K562 (cell line): ENCODE data around the gene KCTD17. TPM values are rescaled to one million over a fixed set of nuclear protein-coding genes. Genes with fewer than 3 reads are reported as not detected.

Source experiments
- ATAC-seq: fragments of 200-7000 bp; cut with Tn5 transposase; 3 replicates; pipeline ENCODE4 v1.9.1; 2020; ENCODE audit warnings: moderate library complexity
- BruUV-seq: library from RNA; stranded (reverse); fragments of 400-500 nt; replicated peaks from 2 replicates; lab custom pipeline; 2021; lab: Mats Ljungman, UMichigan
- CTCF ChIA-PET: fragments of 300-600 bp; formaldehyde crosslinking; extraction: SDS; loops from one replicate; lab custom pipeline; 2021; ENCODE audit warnings: low intra/inter-chr PET ratio; lab: Yijun Ruan, JAX
- POLR2A ChIA-PET: fragments of 300-600, 350-650 bp; sonication (Branson Sonifier 250); formaldehyde crosslinking; extraction: SDS; loops from one replicate; lab custom pipeline; 2021; ENCODE audit warnings: antibody characterized with exemption, inconsistent platforms; lab: Yijun Ruan, JAX
- DNase-seq, 4 experiments: peaks; one replicate each; pipeline versions ENCODE4 v3.0.0 to v3.0.0-alpha.2; 2011 to 2018; ENCODE audit warnings: low spot score in 3 of 4, mixed read lengths in 3 of 4; ENCODE audit errors: extremely low read depth in 1 of 4
- FAIRE-seq: peaks from 2 replicates; lab custom pipeline; 2011; peaks lifted over from hg19 to GRCh38; lab: Jason Lieb, UNC
- H2AFZ ChIP-seq: 2 replicates; pipeline ENCODE4 v1.6.0; 2011; ENCODE audit warnings: low read depth, low read length, control low read depth, inconsistent platforms
- H3K27ac ChIP-seq: fragments of 200-600 bp; 3 replicates; pipeline ENCODE4 v1.8.0; 2011; ENCODE audit warnings: low read depth, mild to moderate bottlenecking, control low read depth, inconsistent platforms, low read length, moderate library complexity, mixed read lengths; ENCODE audit errors: extremely low read depth
- H3K27me3 ChIP-seq, 2 experiments: fragments of 300-600 bp in 1 of 2; 2 replicates in 1 of 2; 3 replicates in 1 of 2; pipeline versions ENCODE4 v1.6.0 to v1.8.0; 2011; ENCODE audit warnings: inconsistent platforms in 2 of 2, low read length in 2 of 2, mild to moderate bottlenecking in 1 of 2, mixed read lengths in 1 of 2, moderate library complexity in 1 of 2; ENCODE audit not compliant: control insufficient read depth in 2 of 2, insufficient read depth in 2 of 2
- H3K36me3 ChIP-seq: fragments of 300-600 bp; 3 replicates; pipeline ENCODE4 v1.8.0; 2011; ENCODE audit warnings: mild to moderate bottlenecking, low read length, inconsistent platforms; ENCODE audit not compliant: control insufficient read depth, insufficient read depth
- H3K4me1 ChIP-seq, 2 experiments: fragments of 200-600 bp in 1 of 2; replicated peaks in 1 of 2; 2 replicates in 1 of 2; 3 replicates in 1 of 2; pipeline versions ENCODE4 v1.5.1 to v1.8.0; 2011; ENCODE audit warnings: inconsistent platforms in 2 of 2, low read length in 2 of 2, mild to moderate bottlenecking in 1 of 2, mixed read lengths in 1 of 2, moderate library complexity in 1 of 2; ENCODE audit not compliant: control insufficient read depth in 2 of 2, insufficient read depth in 2 of 2
- H3K4me2 ChIP-seq: 2 replicates; pipeline ENCODE4 v1.6.1; 2011; ENCODE audit warnings: low read length, control low read depth, inconsistent platforms, mixed read lengths; ENCODE audit not compliant: insufficient read depth
- H3K4me3 ChIP-seq: fragments of 200-600 bp; sonication (generic), shearing (Covaris generic); 2 replicates; pipeline ENCODE4 v1.5.1; 2016; ENCODE audit warnings: control low read depth, inconsistent platforms
- H3K79me2 ChIP-seq: fragments of 200-600 bp; 3 replicates; pipeline ENCODE4 v1.8.0; 2011; ENCODE audit warnings: low read length, inconsistent platforms; ENCODE audit not compliant: control insufficient read depth, insufficient read depth
- H3K9ac ChIP-seq, 2 experiments: 2 replicates each; pipeline versions ENCODE4 v1.6.0 to v1.6.1; 2011; ENCODE audit warnings: low read depth in 2 of 2, low read length in 2 of 2, control low read depth in 1 of 2, inconsistent platforms in 1 of 2, mild to moderate bottlenecking in 1 of 2, mixed read lengths in 1 of 2; ENCODE audit not compliant: insufficient read depth in 1 of 2
- H3K9me1 ChIP-seq: one replicate; pipeline ENCODE4 v1.6.0; 2011; ENCODE audit warnings: inconsistent platforms, mild to moderate bottlenecking, low read length, moderate library complexity; ENCODE audit not compliant: control insufficient read depth, insufficient read depth
- H3K9me3 ChIP-seq: replicated peaks from 2 replicates; pipeline ENCODE4 v1.5.1; 2011; ENCODE audit warnings: low read depth, low read length, inconsistent platforms; ENCODE audit not compliant: control insufficient read depth, insufficient read depth
- H4K20me1 ChIP-seq: replicated peaks from 2 replicates; pipeline ENCODE4 v1.6.1; 2011; ENCODE audit warnings: low read length, inconsistent platforms, mixed read lengths; ENCODE audit not compliant: control insufficient read depth, insufficient read depth
- E2F4 ChIP-seq: sonication (generic); formaldehyde crosslinking; IDR thresholded peaks from 2 replicates; pipeline ENCODE4 v1.8.0; 2022; ENCODE audit warnings: mild to moderate bottlenecking, low read depth, missing genetic modification reagents
- HNRNPL ChIP-seq: fragments of 200-400 bp; formaldehyde crosslinking; IDR thresholded peaks from 2 replicates; pipeline ENCODE4 v1.6.1; 2017; ENCODE audit warnings: low read depth, mild to moderate bottlenecking, low read length
- NEUROD1 ChIP-seq: fragments of 150-350 bp; IDR thresholded peaks from 2 replicates; pipeline ENCODE4 v1.6.1; 2014; ENCODE audit warnings: borderline replicate concordance, low read length, low read depth; ENCODE audit not compliant: partially characterized antibody
- PYGO2 ChIP-seq: fragments of 450-650 bp; IDR thresholded peaks from 2 replicates; pipeline ENCODE4 v1.6.1; 2016; ENCODE audit warnings: mild to moderate bottlenecking, missing genetic modification characterization, moderate library complexity, missing compliant biosample characterization
- RBFOX2 ChIP-seq: fragments of 200-400 bp; formaldehyde crosslinking; IDR thresholded peaks from 2 replicates; pipeline ENCODE4 v1.6.1; 2017; ENCODE audit warnings: low read depth, mild to moderate bottlenecking, low read length, moderate library complexity
- RERE ChIP-seq: sonication (generic); formaldehyde crosslinking; IDR thresholded peaks from 2 replicates; pipeline ENCODE4 v1.8.0; 2023; ENCODE audit warnings: missing genetic modification reagents, mild to moderate bottlenecking, borderline replicate concordance
- SMARCB1 ChIP-seq: IDR thresholded peaks from 2 replicates; pipeline ENCODE4 v1.6.1; 2011; ENCODE audit warnings: improper control_type of control experiment, low read depth; ENCODE audit not compliant: insufficient read length
- ZHX1 ChIP-seq: fragments of 150-350 bp; conservative IDR thresholded peaks from 2 replicates; pipeline ENCODE4 v1.6.1; 2014; ENCODE audit warnings: low read length
- ZNF780A ChIP-seq: fragments of 250-450 bp; sonication (Bioruptor Pico); IDR thresholded peaks from 2 replicates; pipeline ENCODE4 v1.5.0; 2021; ENCODE audit warnings: mild to moderate bottlenecking
- ZNF79 ChIP-seq: fragments of 250-450 bp; sonication (Bioruptor Pico); IDR thresholded peaks from 2 replicates; pipeline ENCODE4 v1.4.0; 2020; ENCODE audit warnings: low read depth, mild to moderate bottlenecking, moderate library complexity
- WGBS: fragments of 100-300 bp; shearing (Covaris generic); methylation state at CpG from one replicate; pipeline ENCODE4 v1.1.6; 2016; ENCODE audit warnings: low coverage, mixed read lengths; ENCODE audit not compliant: insufficient coverage; ENCODE audit errors: missing lambda C conversion rate; 5-methylcytosine and 5-hydroxymethylcytosine counted together
- in situ Hi-C: fragments of 300-500 bp; cut with MboI; formaldehyde crosslinking; loops from 4 replicates; pipeline ENCODE4 v1.15.0; 2018; ENCODE audit warnings: inconsistent platforms, mixed read lengths
- intact Hi-C: fragments of 100-400 bp; cut with micrococcal nuclease; formaldehyde crosslinking; loops from 2 replicates; pipeline ENCODE4 v1.14.2; 2022
- polyA plus RNA-seq, 8 experiments: library from polyadenylated mRNA; depleted of rRNA in 4 of 8; stranded (reverse) in 5 of 8; unstranded in 3 of 8; fragments of >200 nt; fragmentation: Nextera tagmentation in 2 of 8; fragmentation: Illumina TruSeq in 1 of 8; extraction: Ambion mirVana in 2 of 8; extraction: Trizol in 1 of 8; gene quantifications; 2 replicates each; pipeline versions ENCODE4 v1.2.1 to v1.2.3, GENCODE V29; 2011 to 2014; ENCODE audit warnings: inconsistent platforms in 1 of 8, missing spikeins in 1 of 8
- total RNA-seq, 7 experiments: library from RNA; depleted of rRNA in 6 of 7; stranded (reverse); fragments of >200 nt in 6 of 7; fragmentation: Illumina TruSeq in 2 of 7; extraction: Trizol in 2 of 7; gene quantifications; 2 replicates each; pipeline versions ENCODE4 v1.2.1 to v1.2.3, GENCODE V29; 2011 to 2021; ENCODE audit warnings: low replicate concordance in 1 of 7

Gene KCTD17
- total and polyA plus RNA-seq, 9 of the 15 experiments (the other 6 are each of a cell fraction or from before 2014, with no cell fraction given) = 0.22 to 0.90 (median 0.49) TPM; not detected in 2

GRCh38 chr22:37064553-37064952 is 13.0 kb downstream of the KCTD17 start (continued):
- TF ChIP-seq SMARCB1 (no peak), ZHX1 (no peak), NEUROD1 (no peak), RBFOX2 (no peak), HNRNPL (no peak), ZNF780A (CRISPR knock-in tag) (no peak)

- no peak for ATAC-seq
- no peak for TF ChIP-seq ZNF79 (CRISPR knock-in tag)
- no peak for TF ChIP-seq E2F4 (CRISPR knock-in tag)
- TF ChIP-seq RERE (CRISPR knock-in tag) = no peak
- TF ChIP-seq PYGO2 = no peak
- TF ChIP-seq, all 486 proteins: peak for 0
- ChIA-PET POLR2A (interaction anchor here (1.3 kb wide), 1 partner anchor 10 kb away, joined by 4 read pairs; no protein-coding TSS in a partner anchor), CTCF (no interaction called here)
- no peak overlapping the region for H3K4me2 ChIP-seq
- DNase-seq (no peak), FAIRE-seq (no peak)
- H2AFZ ChIP-seq = no peak overlapping the region
- BruUV-seq = no TSS peak
- no peaks in the 10 kb centered on the region; a peak in 1 of 5 replicates for H3K4me1 ChIP-seq
- no peaks in the 10 kb centered on the region for H3K9me3 ChIP-seq
- H3K79me2 ChIP-seq = no peaks in the 10 kb centered on the region
- H3K4me3 ChIP-seq = no peak overlapping the region
- H4K20me1 ChIP-seq = no peaks in the 10 kb centered on the region; the same call in 1 of the 2 replicates
- no peak overlapping the region for H3K9ac ChIP-seq
- H3K36me3 ChIP-seq = no peaks in the 10 kb centered on the region
- H3K27ac ChIP-seq = no peak overlapping the region
- H3K27me3 ChIP-seq = peaks cover 4 to 67% of the 10 kb centered on the region in 2 experiments; a peak in 4 of 5 replicates
- in situ Hi-C loops (no loop called here), intact Hi-C loops (no loop called here)
- WGBS = 0% methylated on average over 3 of the region's 3 CpGs
- no peaks in the 10 kb centered on the region for H3K9me1 ChIP-seq
These were observed 13.6 kb downstream of the KCTD17 start for GRCh38 chr22:37065180-37065579.
